ENCODE data around the gene RGS13.

DNA sequence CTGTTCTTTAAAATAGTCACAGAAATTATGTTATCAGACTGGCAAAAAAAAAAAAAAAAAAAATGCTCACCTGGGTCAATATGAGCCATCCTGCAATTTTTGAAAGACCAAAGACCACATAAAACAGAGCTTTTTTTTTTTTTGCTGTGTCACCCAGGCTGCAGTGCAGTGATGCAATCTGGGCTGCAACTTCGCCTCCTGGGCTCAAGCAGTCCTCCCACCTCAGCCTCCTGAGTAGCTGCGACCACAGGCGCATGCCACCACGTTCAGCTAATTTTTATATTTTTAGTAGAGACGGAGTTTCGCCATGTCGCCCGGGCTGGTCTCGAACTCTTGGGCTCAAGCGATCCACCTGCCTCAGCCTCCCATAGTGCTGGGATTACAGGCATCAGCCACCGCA lies 62.8 kb downstream of the RGS13 start:
- no peak for TF ChIP-seq CTCF (IDR thresholded peaks at IDR 0.05)
- TF ChIP-seq EP300 (IDR thresholded peaks at IDR 0.05) = no peak
- no peak for TF ChIP-seq POLR2AphosphoS5 (IDR thresholded peaks at IDR 0.05)

All from upper lobe of left lung (tissue), 4 donors.